GM18861 (cell line): ENCODE results near the gene GPR152.
A peak's percentile ranks its signal among the peaks of the same experiment; 100 is the strongest.
"Not testable (repeated sequence)": the region's sequence is repeated elsewhere in the genome, so short reads cannot be mapped to it uniquely, and the experiment has no call there.

Experiments
- ATAC-seq: cut with Tn5 transposase; IDR thresholded peaks from one replicate; pipeline ENCODE4 v1.9.1; 2021; ENCODE audit not compliant: unreplicated experiment

The GPR152 gene

GRCh38 chr11:67412495-67413179 is 39.9 kb downstream of the GPR152 start:
- no peak for ATAC-seq

- ATAC-seq, result no peak
Observed at GRCh38 chr11:67411785-67412152, 40.8 kb downstream of the GPR152 start.

- ATAC-seq, result no peak
Observed at GRCh38 chr11:67410984-67411784, 41.3 kb downstream of the GPR152 start.

GRCh38 chr11:67410369-67410831 is 42.1 kb downstream of the GPR152 start:
- ATAC-seq, result no peak

GRCh38 chr11:67409781-67410368 is 42.7 kb downstream of the GPR152 start:
- no peak for ATAC-seq

- ATAC-seq, result no peak
Observed at GRCh38 chr11:67409261-67409666, 43.3 kb downstream of the GPR152 start.

- no peak for ATAC-seq
Observed at GRCh38 chr11:67408437-67409200, 43.9 kb downstream of the GPR152 start.

GRCh38 chr11:67407688-67408163 is 44.8 kb downstream of the GPR152 start:
- no peak for ATAC-seq

- ATAC-seq, result no peak
Observed at GRCh38 chr11:67406969-67407687, 45.4 kb downstream of the GPR152 start.

- no peak for ATAC-seq
Observed at GRCh38 chr11:67406420-67406968, 46.0 kb downstream of the GPR152 start.

GRCh38 chr11:67405688-67406339 is 46.7 kb downstream of the GPR152 start:
- ATAC-seq, result no peak

GRCh38 chr11:67405196-67405567 is 47.3 kb downstream of the GPR152 start:
- no peak for ATAC-seq

- ATAC-seq, result no peak
Observed at GRCh38 chr11:67404515-67405195, 47.9 kb downstream of the GPR152 start.

GRCh38 chr11:67403085-67403484 is 49.4 kb downstream of the GPR152 start:
- not testable (repeated sequence) for ATAC-seq

- ATAC-seq, result not testable (repeated sequence)
Observed at GRCh38 chr11:67402192-67402839, 50.2 kb downstream of the GPR152 start.

GRCh38 chr11:67401495-67402191 is 50.9 kb downstream of the GPR152 start, which contains the start of gene PPP1CA:
Gene PPP1CA, minus strand, starts transcription at chr11:67401858. Its CDS starts 76 bp downstream, at chr11:67401782.
- ATAC-seq, result peak; percentile 46
